Keratinocyte (primary cell): ENCODE results near the gene GAGE10. TPM values are rescaled to one million over a fixed set of nuclear protein-coding genes. Genes with fewer than 3 reads are reported as not detected.

ENCODE experiments used
- DNase-seq: peaks from one replicate; pipeline ENCODE4 v3.0.0-alpha.2; 2011; ENCODE audit warnings: low read depth, missing footprints, low spot score
- FAIRE-seq: peaks from 2 replicates; lab custom pipeline; 2011; peaks lifted over from hg19 to GRCh38; lab: Jason Lieb, UNC
- H2AFZ ChIP-seq: 2 replicates; pipeline ENCODE4 v1.6.0; 2012; ENCODE audit warnings: low read length, control low read depth, inconsistent platforms; ENCODE audit not compliant: control insufficient read depth
- H3K27ac ChIP-seq: 2 replicates; pipeline ENCODE4 v1.5.1; 2011; ENCODE audit warnings: low read length; ENCODE audit not compliant: control insufficient read depth, insufficient read depth
- H3K27me3 ChIP-seq: 3 replicates; pipeline ENCODE4 v1.6.0; 2011; ENCODE audit warnings: low read length; ENCODE audit not compliant: control insufficient read depth, insufficient read depth; ENCODE audit errors: extremely low read depth
- H3K36me3 ChIP-seq, 2 experiments: 2 replicates in 1 of 2; 3 replicates in 1 of 2; pipeline ENCODE4 v1.5.1; 2011; ENCODE audit warnings: low read length in 2 of 2, mild to moderate bottlenecking in 1 of 2; ENCODE audit not compliant: control insufficient read depth in 2 of 2, insufficient read depth in 2 of 2; ENCODE audit errors: extremely low read depth in 1 of 2
- H3K4me1 ChIP-seq: 3 replicates; pipeline ENCODE4 v1.5.1; 2011; ENCODE audit warnings: low read length; ENCODE audit not compliant: control insufficient read depth, insufficient read depth; ENCODE audit errors: extremely low read depth
- H3K4me2 ChIP-seq: 3 replicates; pipeline ENCODE4 v1.6.0; 2011; ENCODE audit warnings: low read depth, low read length; ENCODE audit not compliant: control insufficient read depth, insufficient read depth; ENCODE audit errors: extremely low read depth
- H3K4me3 ChIP-seq, 3 experiments: fragments of 200-600 bp in 1 of 3; sonication (generic) in 1 of 3; 2 replicates in 2 of 3; 3 replicates in 1 of 3; pipeline ENCODE4 v1.5.1; 2011 to 2016; ENCODE audit warnings: low read length in 3 of 3, mild to moderate bottlenecking in 3 of 3, control low read depth in 2 of 3, inconsistent platforms in 1 of 3, low read depth in 1 of 3, mixed read lengths in 1 of 3, mixed run types in 1 of 3, moderate library complexity in 1 of 3; ENCODE audit not compliant: control insufficient read depth in 2 of 3, insufficient read depth in 2 of 3; ENCODE audit errors: extremely low read depth in 1 of 3
- H3K79me2 ChIP-seq: 2 replicates; pipeline ENCODE4 v1.6.0; 2012; ENCODE audit warnings: low read length; ENCODE audit not compliant: control insufficient read depth, insufficient read depth
- H3K9ac ChIP-seq: 3 replicates; pipeline ENCODE4 v1.6.0; 2011; ENCODE audit warnings: low read length; ENCODE audit not compliant: control insufficient read depth, insufficient read depth; ENCODE audit errors: extremely low read depth
- H3K9me1 ChIP-seq: 3 replicates; pipeline ENCODE4 v1.6.0; 2011; ENCODE audit warnings: low read length; ENCODE audit not compliant: control insufficient read depth, insufficient read depth; ENCODE audit errors: extremely low read depth
- H3K9me3 ChIP-seq: 2 replicates; pipeline ENCODE4 v1.5.1; 2012; ENCODE audit warnings: low read depth, low read length; ENCODE audit not compliant: control insufficient read depth
- H4K20me1 ChIP-seq: 3 replicates; pipeline ENCODE4 v1.6.0; 2011; ENCODE audit warnings: low read length; ENCODE audit not compliant: control insufficient read depth, insufficient read depth; ENCODE audit errors: extremely low read depth
- EZH2 ChIP-seq: IDR thresholded peaks from one replicate; pipeline ENCODE4 v1.6.1; 2012; ENCODE audit warnings: inconsistent platforms, mild to moderate bottlenecking, low read length, moderate library complexity
- dilution Hi-C: fragments of 300-500 bp; cut with MboI; formaldehyde crosslinking; loops from one replicate; pipeline ENCODE4 v1.7.0; 2020; ENCODE audit warnings: low sequenced_read_pairs; ENCODE audit not compliant: extremely low pct_ligation_motif_present
- polyA minus RNA-seq, 3 experiments: library from RNA; depleted of rRNA, polyadenylated mRNA; stranded (reverse); fragments of >200 nt; gene quantifications; 1 replicate in 1 of 3; 2 replicates in 1 of 3; 3 replicates in 1 of 3; pipeline ENCODE4 v1.2.3, GENCODE V29; 2011
- polyA plus RNA-seq, 5 experiments: library from polyadenylated mRNA; depleted of rRNA in 3 of 5; stranded (reverse) in 3 of 5; stranded (forward) in 1 of 5; unstranded in 1 of 5; fragments of >200 nt; gene quantifications; 1 replicate in 1 of 5; 2 replicates in 3 of 5; 3 replicates in 1 of 5; pipeline versions ENCODE4 v1.2.1 to v1.2.3, GENCODE V29; 2011 to 2012; ENCODE audit warnings: missing spikeins in 2 of 5, low read depth in 1 of 5, low replicate concordance in 1 of 5
- TF ChIP-seq, protein P1 (sequence below), 3 experiments: IDR thresholded peaks in 1 of 3; conservative IDR thresholded peaks in 1 of 3; optimal IDR thresholded peaks in 1 of 3; 2 replicates in 2 of 3; 3 replicates in 1 of 3; pipeline versions ENCODE3 to v1.5.1; 2011; ENCODE audit warnings: low read length in 3 of 3, mild to moderate bottlenecking in 3 of 3, moderate library complexity in 2 of 3, control low read depth in 1 of 3, inconsistent platforms in 1 of 3; ENCODE audit not compliant: insufficient read depth in 2 of 3; ENCODE audit errors: extremely low read depth in 1 of 3

Gene GAGE10, protein sequence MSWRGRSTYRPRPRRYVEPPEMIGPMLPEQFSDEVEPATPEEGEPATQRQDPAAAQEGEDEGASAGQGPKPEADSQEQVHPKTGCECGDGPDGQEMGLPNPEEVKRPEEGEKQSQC
- polyA plus RNA-seq: not detected in 3 replicates
- not detected for polyA plus RNA-seq (2011; ENCODE audit: low read depth)
- not detected in 2 replicates for polyA plus RNA-seq (2011; cell fraction: cytosol; rRNA removed)
- not detected in 2 replicates for polyA plus RNA-seq (2011; cell fraction: nucleus; rRNA removed)
- polyA plus RNA-seq (2012; ENCODE audit: low replicate concordance): not detected in 2 replicates
- not detected in 3 replicates for polyA minus RNA-seq
- not detected for polyA minus RNA-seq (2011; cell fraction: cytosol; rRNA and poly(A)+ RNA removed)
- not detected in 2 replicates for polyA minus RNA-seq (2011; cell fraction: nucleus; rRNA and poly(A)+ RNA removed)

DNA sequence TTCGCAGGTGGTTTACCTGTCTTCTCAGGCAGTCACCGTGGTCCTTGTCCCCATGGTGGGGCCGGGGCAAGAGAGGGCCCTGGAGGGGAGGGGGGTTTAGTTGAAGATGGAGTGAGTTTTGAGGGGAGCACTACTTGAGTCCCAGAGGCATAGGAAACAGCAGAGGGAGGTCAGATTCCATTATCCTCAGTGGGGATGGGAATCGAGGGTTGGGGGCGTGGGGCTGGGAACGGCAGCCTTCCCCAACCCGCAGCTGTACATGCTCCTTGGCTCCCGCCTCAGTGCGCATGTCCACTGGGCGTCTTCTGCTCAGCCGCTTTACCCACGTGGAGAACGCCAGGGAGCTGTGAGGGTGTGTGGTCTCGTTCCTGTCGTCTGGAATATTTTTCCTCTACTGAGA is at the start of gene GAGE10:
Gene GAGE10 (plus strand): TSS at position 301 of the 400 bp plus-strand sequence. CDS start 1,214 bp downstream, outside the sequence.
- Histone ChIP-seq H4K20me1 (no peaks in the 10 kb centered on the region), H3K9me3 (no peaks in the 10 kb centered on the region), H2AFZ (no peak within 1 kb of the TSS), H3K9me1 (no peaks in the 10 kb centered on the region), H3K4me1 (no peaks in the 10 kb centered on the region), H3K27me3 (no peaks in the 10 kb centered on the region), H3K79me2 (no peaks in the 10 kb centered on the region), H3K27ac (no peak within 1 kb of the TSS), H3K9ac (no peak within 1 kb of the TSS), H3K36me3 (no peaks in the 10 kb centered on the region), H3K4me3 (no peak within 1 kb of the TSS), H3K4me2 (no peak within 1 kb of the TSS)
- dilution Hi-C loops: no loop called here
- FAIRE-seq (no peak), DNase-seq (no peak)
- TF ChIP-seq, protein P1, sequence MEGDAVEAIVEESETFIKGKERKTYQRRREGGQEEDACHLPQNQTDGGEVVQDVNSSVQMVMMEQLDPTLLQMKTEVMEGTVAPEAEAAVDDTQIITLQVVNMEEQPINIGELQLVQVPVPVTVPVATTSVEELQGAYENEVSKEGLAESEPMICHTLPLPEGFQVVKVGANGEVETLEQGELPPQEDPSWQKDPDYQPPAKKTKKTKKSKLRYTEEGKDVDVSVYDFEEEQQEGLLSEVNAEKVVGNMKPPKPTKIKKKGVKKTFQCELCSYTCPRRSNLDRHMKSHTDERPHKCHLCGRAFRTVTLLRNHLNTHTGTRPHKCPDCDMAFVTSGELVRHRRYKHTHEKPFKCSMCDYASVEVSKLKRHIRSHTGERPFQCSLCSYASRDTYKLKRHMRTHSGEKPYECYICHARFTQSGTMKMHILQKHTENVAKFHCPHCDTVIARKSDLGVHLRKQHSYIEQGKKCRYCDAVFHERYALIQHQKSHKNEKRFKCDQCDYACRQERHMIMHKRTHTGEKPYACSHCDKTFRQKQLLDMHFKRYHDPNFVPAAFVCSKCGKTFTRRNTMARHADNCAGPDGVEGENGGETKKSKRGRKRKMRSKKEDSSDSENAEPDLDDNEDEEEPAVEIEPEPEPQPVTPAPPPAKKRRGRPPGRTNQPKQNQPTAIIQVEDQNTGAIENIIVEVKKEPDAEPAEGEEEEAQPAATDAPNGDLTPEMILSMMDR (optimal IDR thresholded peaks at IDR 0.05 in 1 of 3, IDR thresholded peaks at IDR 0.05 in 1 of 3, conservative IDR thresholded peaks at IDR 0.05 in 1 of 3; ENCODE audit: extremely low read depth in 1 of 3, insufficient read depth in 2 of 3, low read length in 3 of 3): no peak
- no peak for TF ChIP-seq EZH2

DNA sequence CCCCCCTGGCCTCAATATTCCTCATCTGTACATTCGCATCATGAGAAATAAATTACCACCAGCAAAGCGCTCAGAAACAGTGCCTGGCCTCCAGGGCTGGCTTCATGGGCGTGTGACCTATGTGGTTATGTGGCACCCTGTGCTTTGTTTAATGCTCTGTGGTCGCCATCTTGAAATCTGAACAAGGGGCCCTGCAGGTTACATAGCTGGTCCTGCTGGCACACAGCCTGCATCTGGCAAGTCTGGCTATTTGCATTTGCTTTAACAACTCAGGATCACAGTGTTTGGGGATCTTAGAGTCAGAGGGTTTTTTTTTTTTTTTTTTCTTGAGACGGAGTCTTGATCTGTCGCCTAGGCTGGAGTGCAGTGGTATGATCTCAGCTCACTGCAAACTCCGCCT is 48.8 kb upstream of the GAGE10 start:
- TF ChIP-seq EZH2: no peak
- TF ChIP-seq, protein P1 (optimal IDR thresholded peaks at IDR 0.05 in 1 of 3, IDR thresholded peaks at IDR 0.05 in 1 of 3, conservative IDR thresholded peaks at IDR 0.05 in 1 of 3; ENCODE audit: extremely low read depth in 1 of 3, insufficient read depth in 2 of 3, low read length in 3 of 3): no peak
- DNase-seq (no peak), FAIRE-seq (no peak)
- Histone ChIP-seq H3K79me2 (no peaks in the 10 kb centered on the region), H3K9me1 (no peaks in the 10 kb centered on the region), H3K4me1 (no peaks in the 10 kb centered on the region), H3K9me3 (no peaks in the 10 kb centered on the region), H3K4me2 (no peak overlapping the region), H3K9ac (no peak overlapping the region), H3K27me3 (no peaks in the 10 kb centered on the region), H4K20me1 (no peaks in the 10 kb centered on the region), H2AFZ (no peak overlapping the region), H3K27ac (no peak overlapping the region), H3K36me3 (no peaks in the 10 kb centered on the region), H3K4me3 (no peak overlapping the region)
- dilution Hi-C loops: no loop called here
